HG03442 (cell line): ENCODE measurements around the gene RTN4RL2.

Experiments
- ATAC-seq: cut with Tn5 transposase; IDR thresholded peaks from one replicate; pipeline ENCODE4 v1.9.1; 2021; ENCODE audit warnings: mild to moderate bottlenecking, moderate library complexity; ENCODE audit not compliant: unreplicated experiment

The RTN4RL2 gene

GRCh38 chr11:57479911-57480310, 19.6 kb downstream of the RTN4RL2 start:
- no peak for ATAC-seq

GRCh38 chr11:57480409-57481137, 20.2 kb downstream of the RTN4RL2 start:
- ATAC-seq = peak; percentile 34

GRCh38 chr11:57481315-57481714, 21.0 kb downstream of the RTN4RL2 start:
- ATAC-seq = no peak

GRCh38 chr11:57481915-57482781, 21.8 kb downstream of the RTN4RL2 start:
- no peak for ATAC-seq

- ATAC-seq = no peak
Observed at GRCh38 chr11:57482782-57483561, 22.6 kb downstream of the RTN4RL2 start.

GRCh38 chr11:57483562-57483918, 23.2 kb downstream of the RTN4RL2 start:
- no peak for ATAC-seq

GRCh38 chr11:57484141-57484710, 23.9 kb downstream of the RTN4RL2 start:
- ATAC-seq = peak; percentile 39

GRCh38 chr11:57485217-57485990, 25.1 kb downstream of the RTN4RL2 start:
- ATAC-seq = no peak

- no peak for ATAC-seq
Observed at GRCh38 chr11:57487021-57487778, 26.9 kb downstream of the RTN4RL2 start.

- ATAC-seq = no peak
Observed at GRCh38 chr11:57487920-57488659, 27.8 kb downstream of the RTN4RL2 start.

GRCh38 chr11:57490456-57491248, 30.3 kb downstream of the RTN4RL2 start:
- ATAC-seq = no peak

- ATAC-seq = no peak
Observed at GRCh38 chr11:57491371-57492061, 31.2 kb downstream of the RTN4RL2 start.

- ATAC-seq = peak; percentile 72
Observed at GRCh38 chr11:57493507-57494503, 33.5 kb downstream of the RTN4RL2 start.

GRCh38 chr11:57496109-57496820, 35.9 kb downstream of the RTN4RL2 start:
- ATAC-seq = no peak
